A172 (cell line): Measurements from ENCODE around the gene PRAMEF2. TPM values are rescaled to one million over a fixed set of nuclear protein-coding genes. Genes with fewer than 3 reads are reported as not detected.
"Not testable (repeated sequence)": the region's sequence is repeated elsewhere in the genome, so short reads cannot be mapped to it uniquely, and the experiment has no call there.

Source experiments
- DNase-seq: peaks from one replicate; pipeline ENCODE4 v3.0.0-alpha.2; 2015; ENCODE audit warnings: low spot score
- total RNA-seq: library from RNA; depleted of rRNA; stranded (reverse); fragments of >200 nt; shearing (Covaris generic); gene quantifications from 2 replicates; pipeline ENCODE4 v1.2.3, GENCODE V29; 2014; rRNA removed

The PRAMEF2 gene, protein sequence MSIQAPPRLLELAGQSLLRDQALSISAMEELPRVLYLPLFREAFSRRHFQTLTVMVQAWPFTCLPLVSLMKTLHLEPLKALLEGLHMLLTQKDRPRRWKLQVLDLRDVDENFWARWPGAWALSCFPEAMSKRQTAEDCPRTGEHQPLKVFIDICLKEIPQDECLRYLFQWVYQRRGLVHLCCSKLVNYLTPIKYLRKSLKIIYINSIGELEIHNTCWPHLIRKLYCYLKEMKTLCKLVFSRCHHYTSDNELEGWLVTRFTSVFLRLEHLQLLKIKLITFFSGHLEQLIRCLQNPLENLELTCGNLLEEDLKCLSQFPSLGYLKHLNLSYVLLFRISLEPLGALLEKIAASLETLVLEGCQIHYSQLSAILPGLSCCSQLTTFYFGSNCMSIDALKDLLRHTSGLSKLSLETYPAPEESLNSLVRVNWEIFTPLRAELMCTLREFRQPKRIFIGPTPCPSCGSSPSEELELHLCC
- total RNA-seq = not detected in 2 replicates

- DNase-seq = not testable (repeated sequence)
Observed at GRCh38 chr1:12856786-12857185, at the start of gene PRAMEF2. Gene PRAMEF2, plus strand, starts transcription at chr1:12857086. Its CDS starts 1,924 bp downstream, at chr1:12859010.

- no peak for DNase-seq
Observed at GRCh38 chr1:12809933-12810332, 47.0 kb upstream of the PRAMEF2 start.

DNA sequence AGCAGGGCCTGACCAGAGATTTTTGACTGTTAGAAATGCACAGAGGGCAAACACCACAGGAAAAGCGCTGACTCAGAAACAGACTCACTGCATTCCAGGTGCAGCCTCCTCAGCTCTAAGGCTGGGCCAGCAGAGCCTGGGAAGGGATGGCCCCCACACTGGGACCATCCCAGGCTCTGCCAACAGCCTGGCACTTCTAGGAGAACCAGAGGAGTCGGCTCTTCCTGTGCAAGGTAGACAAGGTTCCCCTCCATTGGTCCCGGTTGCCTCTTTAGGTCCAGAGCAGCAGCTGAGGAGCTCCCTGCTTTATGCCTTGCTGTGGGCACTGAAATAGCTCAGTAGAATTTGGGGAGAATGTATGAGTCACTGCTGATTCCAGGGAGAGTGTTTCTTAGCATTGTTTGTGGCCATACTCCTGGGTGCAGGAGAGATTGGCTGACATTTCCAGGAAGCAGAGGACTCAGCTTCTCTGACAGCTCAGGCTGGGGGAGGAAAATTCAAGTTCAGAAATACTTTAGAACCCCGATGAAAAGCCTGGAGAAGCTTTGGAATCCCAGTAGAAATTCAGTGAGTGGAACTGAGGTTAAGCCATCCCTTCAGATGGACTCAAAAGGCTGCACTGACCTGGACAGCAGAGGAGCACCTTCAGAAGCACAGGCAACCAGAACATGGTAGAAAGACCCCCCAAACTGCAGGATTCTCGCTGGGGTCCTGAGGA is 46.0 kb upstream of the PRAMEF2 start:
- DNase-seq = peak; percentile 62

DNA sequence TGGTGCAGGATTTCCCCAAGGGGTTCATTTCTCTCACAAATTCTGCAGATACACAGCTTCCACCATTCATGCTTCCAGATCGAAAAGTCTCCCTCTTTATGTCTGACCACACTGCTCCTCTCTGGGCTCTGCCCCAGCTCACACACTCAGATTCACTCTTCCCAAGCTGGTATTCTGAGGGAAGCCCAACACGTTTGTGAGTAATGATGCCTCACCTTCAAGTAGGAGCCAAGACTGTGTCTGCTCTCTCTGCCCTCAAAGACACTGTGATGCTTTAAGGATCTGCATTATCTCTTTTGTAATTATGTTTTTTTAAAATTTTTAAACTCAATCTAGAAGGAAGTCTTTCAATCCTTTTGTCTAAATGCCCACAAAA is 45.5 kb upstream of the PRAMEF2 start:
- peak; percentile 23 for DNase-seq

DNA sequence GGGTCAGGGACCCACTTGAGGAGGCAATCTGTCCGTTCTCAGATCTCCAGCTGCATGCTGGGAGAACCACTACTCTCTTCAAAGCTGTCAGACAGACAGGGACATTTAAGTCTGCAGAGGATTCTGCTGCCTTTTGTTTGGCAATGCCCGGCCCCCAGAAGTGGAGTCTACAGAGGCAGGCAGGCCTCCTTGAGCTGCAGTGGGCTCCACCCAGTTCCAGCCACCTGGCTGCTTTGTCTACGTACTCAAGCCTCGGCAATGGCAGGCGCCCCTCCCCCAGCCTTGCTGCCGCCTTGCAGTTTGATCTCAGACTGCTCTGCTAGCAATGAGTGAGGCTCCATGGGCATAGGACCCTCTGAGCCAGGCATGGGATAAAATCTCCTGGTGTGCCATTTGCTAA is 37.8 kb upstream of the PRAMEF2 start:
- not testable (repeated sequence) for DNase-seq

DNA sequence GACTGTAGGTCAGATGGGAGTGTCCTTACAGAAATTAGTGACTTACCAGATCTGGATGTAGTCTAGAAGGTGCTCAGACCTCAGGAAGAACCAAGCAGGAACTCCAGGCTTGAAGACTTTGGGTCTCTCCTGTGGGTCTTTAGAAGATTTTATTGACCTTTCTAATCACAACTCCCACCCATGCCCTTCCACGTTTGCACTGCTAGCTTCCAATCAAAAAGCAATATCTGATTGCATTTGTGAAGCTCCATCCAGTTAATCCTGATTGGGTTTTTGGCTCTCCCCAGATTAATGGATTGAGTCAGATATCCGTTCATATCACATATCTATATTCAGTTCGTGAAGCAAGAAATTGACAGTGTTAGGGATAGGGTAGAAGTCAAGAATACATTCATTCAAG is 25.6 kb upstream of the PRAMEF2 start, which contains the start of gene PRAMEF11:
Gene PRAMEF11 (minus strand): TSS at position 101 of the 400 bp plus-strand sequence. CDS start 2,621 bp downstream, outside the sequence.
- DNase-seq = not testable (repeated sequence)

DNA sequence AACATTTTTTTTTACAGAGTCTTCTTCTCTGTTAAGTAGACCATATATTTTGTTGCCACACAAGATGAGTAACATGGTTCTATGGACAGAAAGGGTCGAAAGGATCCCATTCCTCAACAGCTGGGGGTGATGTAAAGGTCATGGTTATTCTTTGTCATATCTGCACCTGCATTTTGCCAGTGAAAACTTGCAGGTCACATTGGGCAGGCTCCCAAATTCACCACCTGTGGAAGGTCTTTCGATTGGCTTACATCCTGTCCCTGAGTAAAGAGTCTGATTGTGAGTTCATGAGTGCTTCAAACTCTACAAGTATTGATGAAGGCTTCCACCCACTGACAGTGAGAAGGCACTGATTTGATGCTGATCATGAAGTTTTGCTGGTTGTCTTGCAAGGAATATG is 23.6 kb upstream of the PRAMEF2 start:
- DNase-seq = not testable (repeated sequence)

GRCh38 chr1:12848620-12849019 is 8.3 kb upstream of the PRAMEF2 start, which contains the start of gene HNRNPCL1:
Gene HNRNPCL1, minus strand, starts transcription at chr1:12848720. Its CDS starts 431 bp downstream, at chr1:12848289.
- not testable (repeated sequence) for DNase-seq

- DNase-seq = peak; percentile 73
Observed at GRCh38 chr1:12851779-12852178, 5.1 kb upstream of the PRAMEF2 start.

GRCh38 chr1:12863131-12863880 is 6.4 kb downstream of the PRAMEF2 start:
- DNase-seq = not testable (repeated sequence)

GRCh38 chr1:12878453-12878852 is 21.6 kb downstream of the PRAMEF2 start:
- DNase-seq = not testable (repeated sequence)

DNA sequence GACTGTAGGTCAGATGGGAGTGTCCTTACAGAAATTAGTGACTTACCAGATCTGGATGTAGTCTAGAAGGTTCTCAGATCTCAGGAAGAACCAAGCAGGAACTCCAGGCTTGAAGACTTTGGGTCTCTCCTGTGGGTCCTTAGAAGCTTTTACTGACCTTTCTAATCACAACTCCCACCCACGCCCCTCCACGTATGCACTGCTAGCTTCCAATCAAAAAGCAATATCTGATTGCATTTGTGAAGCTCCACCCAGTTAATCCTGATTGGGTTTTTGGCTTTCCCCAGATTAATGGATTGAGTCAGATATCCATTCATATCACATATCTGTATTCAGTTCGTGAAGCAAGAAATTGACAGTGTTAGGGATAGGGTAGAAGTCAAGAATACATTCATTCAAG is 29.2 kb downstream of the PRAMEF2 start, which contains the start of gene PRAMEF4:
Gene PRAMEF4 (minus strand): TSS at position 101 of the 400 bp plus-strand sequence. CDS start 2,807 bp downstream, outside the sequence.
- not testable (repeated sequence) for DNase-seq

DNA sequence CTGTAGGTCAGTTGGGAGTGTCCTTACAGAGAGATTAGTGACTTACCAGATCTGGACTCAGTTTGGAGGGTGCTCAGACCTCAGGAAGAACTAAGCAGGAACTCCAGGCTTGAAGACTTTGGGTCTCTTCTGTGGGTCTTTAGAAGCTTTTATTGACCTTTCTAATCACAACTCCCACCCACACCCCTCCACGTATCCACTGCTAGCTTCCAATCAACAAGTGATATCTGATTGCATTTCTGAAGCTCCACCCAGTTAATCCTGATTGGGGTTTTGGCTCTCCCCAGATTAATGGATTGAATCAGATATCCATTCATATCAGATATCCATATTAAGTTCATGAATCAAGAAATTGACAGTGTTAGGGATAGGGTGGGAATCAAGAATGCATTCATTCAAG is 41.3 kb downstream of the PRAMEF2 start, which contains the start of gene PRAMEF10:
Gene PRAMEF10 (minus strand): TSS at position 101 of the 400 bp plus-strand sequence. CDS start 2,423 bp downstream, outside the sequence.
- not testable (repeated sequence) for DNase-seq

DNA sequence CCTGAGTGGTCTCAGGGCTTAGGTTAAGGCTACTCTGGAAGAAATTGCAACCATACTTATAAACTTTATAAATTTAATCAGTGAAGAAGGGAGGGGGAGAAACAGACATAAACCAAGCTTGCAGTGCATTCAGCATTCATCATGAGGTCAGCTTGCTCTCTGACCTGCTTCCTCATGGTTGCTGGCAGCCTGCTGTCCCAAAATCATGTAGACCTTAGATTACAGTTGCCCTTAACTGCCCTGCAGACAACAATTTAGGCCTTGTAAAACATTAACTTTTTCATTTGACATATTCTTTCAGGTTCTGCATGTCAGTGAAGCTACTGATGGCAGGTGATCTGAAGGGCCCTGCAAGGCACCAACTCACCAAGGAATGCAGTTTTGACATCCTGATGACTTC is 42.3 kb downstream of the PRAMEF2 start:
- DNase-seq = not testable (repeated sequence)

DNA sequence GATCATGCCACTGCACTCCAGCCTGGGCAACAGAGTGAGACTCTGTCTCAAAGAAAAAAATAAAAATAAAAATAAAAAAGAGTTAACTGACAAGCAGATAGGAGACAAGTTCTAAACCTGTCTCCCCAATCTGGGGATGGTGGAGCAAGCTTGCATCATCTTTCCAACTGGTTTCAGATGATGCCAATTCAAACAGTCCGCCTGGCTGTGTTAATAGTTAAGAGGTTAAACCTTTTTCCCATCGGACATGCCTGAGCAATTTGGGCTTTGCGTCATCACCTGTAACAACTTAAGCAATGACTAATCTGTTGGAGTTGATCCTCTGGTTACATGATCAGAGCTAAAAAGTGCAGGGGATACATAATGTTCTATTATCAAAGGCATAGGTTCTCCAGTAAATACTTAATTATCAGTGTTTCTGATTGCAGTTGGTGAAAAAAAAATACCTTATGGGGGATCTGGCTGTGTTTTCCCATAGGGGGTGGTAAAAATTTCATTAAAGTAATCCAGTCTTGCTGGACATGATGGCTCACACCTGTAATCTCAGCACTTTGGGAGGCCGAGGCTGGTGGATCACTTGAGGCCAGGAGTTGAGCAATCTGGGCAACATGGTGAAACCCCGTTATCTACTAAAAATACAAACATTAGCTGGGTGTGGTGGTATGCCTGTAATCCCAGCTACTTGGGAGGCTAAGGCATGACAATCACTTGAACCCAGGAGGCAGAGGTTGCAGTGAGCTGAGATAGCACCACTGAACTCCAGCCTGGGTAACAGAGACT is 47.1 kb downstream of the PRAMEF2 start:
- not testable (repeated sequence) for DNase-seq

Other genes with a start within 250 kb of the PRAMEF2 start
- gene DHRS3, start 238.9 kb upstream of the PRAMEF2 start, total RNA-seq = not detected in 2 replicates
- gene AADACL4, start 213.0 kb upstream of the PRAMEF2 start, total RNA-seq = not detected in 2 replicates
- not detected in 2 replicates for gene AADACL3, start 141.0 kb upstream of the PRAMEF2 start, total RNA-seq
- gene CFAP107, start 110.9 kb upstream of the PRAMEF2 start, total RNA-seq = not detected in 2 replicates
- not detected in 2 replicates for gene PRAMEF12, start 83.3 kb upstream of the PRAMEF2 start, total RNA-seq
- gene PRAMEF1, start 65.7 kb upstream of the PRAMEF2 start, total RNA-seq = not detected in 2 replicates
- not detected in 2 replicates for gene PRAMEF11, start 25.7 kb upstream of the PRAMEF2 start, total RNA-seq
- gene HNRNPCL1, start 8.4 kb upstream of the PRAMEF2 start, total RNA-seq = not detected in 2 replicates
- not detected in 2 replicates for gene PRAMEF4, start 29.1 kb downstream of the PRAMEF2 start, total RNA-seq
- not detected in 2 replicates for gene PRAMEF10, start 41.2 kb downstream of the PRAMEF2 start, total RNA-seq
- not detected in 2 replicates for gene PRAMEF7, start 59.5 kb downstream of the PRAMEF2 start, total RNA-seq
- gene PRAMEF6, start 90.5 kb downstream of the PRAMEF2 start, total RNA-seq = not detected in 2 replicates
- not detected in 2 replicates for gene PRAMEF27, start 199.5 kb downstream of the PRAMEF2 start, total RNA-seq
- gene HNRNPCL3, start 203.7 kb downstream of the PRAMEF2 start, total RNA-seq = not detected in 2 replicates
- gene PRAMEF25, start 213.7 kb downstream of the PRAMEF2 start, total RNA-seq = not detected in 2 replicates